Measurements from ENCODE around the gene FTL. TPM values are rescaled to one million over a fixed set of nuclear protein-coding genes. Genes with fewer than 3 reads are reported as not detected.
A peak's percentile ranks its signal among the peaks of the same experiment; 100 is the strongest.

The FTL gene
- total and polyA plus RNA-seq, 2 donors from 2014 or later = 1,841 to 17,016 TPM

DNA sequence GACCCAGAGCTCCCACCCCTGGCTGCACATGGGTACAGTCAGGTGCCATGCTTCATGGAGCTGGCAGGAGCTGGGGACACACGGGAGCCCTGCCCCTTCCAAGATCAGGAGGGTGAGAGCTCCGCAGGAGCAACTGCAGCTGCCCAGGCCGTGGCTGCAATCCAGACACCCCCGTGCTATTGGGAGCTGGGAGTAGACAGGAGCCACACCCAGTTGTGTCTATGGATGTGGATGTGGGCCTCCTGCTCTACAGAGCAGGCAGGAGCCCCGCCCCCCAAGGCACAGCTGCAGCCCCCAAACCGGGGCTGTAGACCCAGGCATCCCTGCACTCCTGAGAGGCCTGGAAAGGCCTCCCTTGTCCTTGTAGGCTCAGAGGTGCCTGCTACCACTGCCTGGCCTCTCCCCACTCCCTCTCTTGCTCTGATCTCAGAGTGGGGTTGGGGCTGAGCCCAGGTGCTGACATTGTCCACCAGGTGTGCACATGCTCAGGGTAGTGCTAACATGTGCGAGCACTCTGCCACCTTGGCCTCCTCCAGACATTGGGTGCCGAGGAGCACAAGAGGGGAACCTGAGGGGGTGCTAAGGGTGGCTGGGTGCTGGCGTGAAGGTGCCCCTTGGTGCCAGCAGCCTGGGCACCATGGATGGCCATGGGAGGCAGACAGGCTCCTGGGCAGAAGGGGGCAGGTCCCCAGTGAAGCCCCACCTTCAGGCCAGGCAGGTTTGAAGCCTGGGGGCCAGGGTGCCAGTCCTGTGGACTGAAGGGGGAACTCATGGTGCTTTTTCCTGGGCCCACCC, 18.4 kb upstream of the FTL start:
- H3K9ac ChIP-seq (ENCODE audit: low read length in 3 of 3) = no peak overlapping the region
- H3K27me3 ChIP-seq (ENCODE audit: control insufficient read depth, insufficient read depth, low read length) = no peaks in the 10 kb centered on the region
- FAIRE-seq = no peak
- H3K9me3 ChIP-seq (ENCODE audit: control insufficient read depth in 2 of 3, insufficient read depth in 1 of 3, low read length in 3 of 3) = no peaks in the 10 kb centered on the region
- no peak overlapping the region for H3K27ac ChIP-seq (ENCODE audit: low read depth in 2 of 2, low read length in 2 of 2)
- no peak overlapping the region for H3K4me3 ChIP-seq (ENCODE audit: low read length in 3 of 3)
- no peaks in the 10 kb centered on the region for H3K36me3 ChIP-seq (ENCODE audit: control insufficient read depth in 2 of 3, insufficient read depth in 3 of 3, low read length in 3 of 3)
- intact Hi-C loops (cut with DNase I) = no loop called here
- no peak for DNase-seq
- TF ChIP-seq, protein P1, sequence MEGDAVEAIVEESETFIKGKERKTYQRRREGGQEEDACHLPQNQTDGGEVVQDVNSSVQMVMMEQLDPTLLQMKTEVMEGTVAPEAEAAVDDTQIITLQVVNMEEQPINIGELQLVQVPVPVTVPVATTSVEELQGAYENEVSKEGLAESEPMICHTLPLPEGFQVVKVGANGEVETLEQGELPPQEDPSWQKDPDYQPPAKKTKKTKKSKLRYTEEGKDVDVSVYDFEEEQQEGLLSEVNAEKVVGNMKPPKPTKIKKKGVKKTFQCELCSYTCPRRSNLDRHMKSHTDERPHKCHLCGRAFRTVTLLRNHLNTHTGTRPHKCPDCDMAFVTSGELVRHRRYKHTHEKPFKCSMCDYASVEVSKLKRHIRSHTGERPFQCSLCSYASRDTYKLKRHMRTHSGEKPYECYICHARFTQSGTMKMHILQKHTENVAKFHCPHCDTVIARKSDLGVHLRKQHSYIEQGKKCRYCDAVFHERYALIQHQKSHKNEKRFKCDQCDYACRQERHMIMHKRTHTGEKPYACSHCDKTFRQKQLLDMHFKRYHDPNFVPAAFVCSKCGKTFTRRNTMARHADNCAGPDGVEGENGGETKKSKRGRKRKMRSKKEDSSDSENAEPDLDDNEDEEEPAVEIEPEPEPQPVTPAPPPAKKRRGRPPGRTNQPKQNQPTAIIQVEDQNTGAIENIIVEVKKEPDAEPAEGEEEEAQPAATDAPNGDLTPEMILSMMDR (IDR thresholded peaks at IDR 0.05; ENCODE audit: borderline replicate concordance, extremely low read depth, insufficient read depth) = no peak
- H3K4me1 ChIP-seq (ENCODE audit: control insufficient read depth in 2 of 3, insufficient read depth in 2 of 3, low read depth in 1 of 3, low read length in 3 of 3) = no peaks in the 10 kb centered on the region

DNA sequence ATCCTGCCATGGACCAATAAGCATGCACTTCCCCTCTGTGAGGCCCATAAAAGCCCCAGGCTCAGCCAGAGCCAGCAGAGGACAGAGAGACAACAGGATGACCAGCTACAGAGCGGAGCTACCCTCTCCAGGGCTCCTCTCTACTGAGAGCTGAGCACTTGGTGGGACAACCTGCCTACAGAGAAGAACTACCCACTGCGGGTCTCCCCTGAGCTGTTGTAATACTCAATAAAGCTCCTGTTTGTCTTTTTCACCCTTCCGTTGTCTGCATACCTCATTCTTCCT, 17.9 kb upstream of the FTL start:
- FAIRE-seq (no peak), DNase-seq (no peak)
- H3K27me3 ChIP-seq (ENCODE audit: control insufficient read depth, insufficient read depth, low read length) = no peaks in the 10 kb centered on the region
- TF ChIP-seq, protein P1 (IDR thresholded peaks at IDR 0.05; ENCODE audit: borderline replicate concordance, extremely low read depth, insufficient read depth) = no peak
- no peak overlapping the region for H3K4me3 ChIP-seq (ENCODE audit: low read length in 3 of 3)
- H3K9me3 ChIP-seq (ENCODE audit: control insufficient read depth in 2 of 3, insufficient read depth in 1 of 3, low read length in 3 of 3) = no peaks in the 10 kb centered on the region
- no peak overlapping the region for H3K9ac ChIP-seq (ENCODE audit: low read length in 3 of 3)
- H3K27ac ChIP-seq (ENCODE audit: low read depth in 2 of 2, low read length in 2 of 2) = no peak overlapping the region
- H3K4me1 ChIP-seq (ENCODE audit: control insufficient read depth in 2 of 3, insufficient read depth in 2 of 3, low read depth in 1 of 3, low read length in 3 of 3) = no peaks in the 10 kb centered on the region
- intact Hi-C loops (cut with DNase I) = no loop called here
- H3K36me3 ChIP-seq (ENCODE audit: control insufficient read depth in 2 of 3, insufficient read depth in 3 of 3, low read length in 3 of 3) = no peaks in the 10 kb centered on the region

DNA sequence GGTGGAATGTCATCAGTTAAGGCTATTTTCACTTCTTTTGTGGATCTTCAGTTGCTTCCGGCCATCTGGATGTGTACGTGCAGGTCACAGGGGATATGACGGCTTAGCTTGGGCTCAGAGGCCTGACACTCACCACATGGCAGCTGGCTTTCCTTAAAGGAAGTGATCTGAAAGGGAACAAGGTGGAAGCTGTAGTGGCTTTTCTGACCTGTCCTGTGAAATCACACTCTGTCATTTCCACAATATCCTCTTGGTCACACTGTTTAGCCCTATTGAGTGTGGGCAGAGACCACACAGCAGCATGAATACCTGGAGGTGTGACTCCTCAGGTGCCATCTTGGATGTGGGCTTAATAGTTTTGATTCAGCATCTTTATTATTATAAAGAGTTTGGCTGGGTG, 14.9 kb upstream of the FTL start:
- no peak for FAIRE-seq
- H3K36me3 ChIP-seq (ENCODE audit: control insufficient read depth in 2 of 3, insufficient read depth in 3 of 3, low read length in 3 of 3) = no peaks in the 10 kb centered on the region

More for the DNA sequence above, 14.9 kb upstream of the FTL start:
- H3K9me3 ChIP-seq (ENCODE audit: control insufficient read depth in 2 of 3, insufficient read depth in 1 of 3, low read length in 3 of 3) = no peaks in the 10 kb centered on the region
- no peaks in the 10 kb centered on the region for H3K27me3 ChIP-seq (ENCODE audit: control insufficient read depth, insufficient read depth, low read length)
- no peak overlapping the region for H3K27ac ChIP-seq (ENCODE audit: low read depth in 2 of 2, low read length in 2 of 2)
- DNase-seq = peak in 1 of 5 donors; percentile 43
- H3K4me3 ChIP-seq (ENCODE audit: low read length in 3 of 3) = no peak overlapping the region
- intact Hi-C loops (cut with DNase I) = no loop called here
- TF ChIP-seq, protein P1 (IDR thresholded peaks at IDR 0.05; ENCODE audit: borderline replicate concordance, extremely low read depth, insufficient read depth) = no peak
- H3K4me1 ChIP-seq (ENCODE audit: control insufficient read depth in 2 of 3, insufficient read depth in 2 of 3, low read depth in 1 of 3, low read length in 3 of 3) = peaks cover 0 to under 1% (median 0%) of the 10 kb centered on the region in 3 donors
- no peak overlapping the region for H3K9ac ChIP-seq (ENCODE audit: low read length in 3 of 3)
